Breast epithelium (tissue), 4 donors: Measurements from ENCODE around the gene IFNL4. TPM values are rescaled to one million over a fixed set of nuclear protein-coding genes. Genes with fewer than 3 reads are reported as not detected.

Source experiments
- DNase-seq, 2 donors: peaks; one replicate each; pipeline ENCODE4 v3.0.0-alpha.2; 2019; ENCODE audit warnings: low spot score in 2 of 2
- H3K27ac ChIP-seq, 2 donors: fragments of 200-600 bp; sonication (generic) in 1 of 2; one replicate each; pipeline ENCODE4 v1.5.1; 2016 to 2019; ENCODE audit warnings: mild to moderate bottlenecking in 1 of 2
- H3K27me3 ChIP-seq, 2 donors: fragments of 200-600 bp; sonication (generic) in 1 of 2; one replicate each; pipeline versions ENCODE4 v1.5.1 to v1.6.0; 2017 to 2019; ENCODE audit warnings: control low read depth in 1 of 2, mild to moderate bottlenecking in 1 of 2
- H3K36me3 ChIP-seq: fragments of 200-600 bp; one replicate; pipeline ENCODE4 v1.5.1; 2019
- H3K4me1 ChIP-seq, 2 donors: fragments of 200-600 bp; sonication (generic); one replicate each; pipeline ENCODE4 v1.5.1; 2016 to 2019; ENCODE audit warnings: control low read depth in 1 of 2
- H3K4me3 ChIP-seq, 3 donors: fragments of 200-600 bp; sonication (generic); 1 replicate in 2 of 3; 2 replicates in 1 of 3; pipeline ENCODE4 v1.5.1; 2016 to 2019; ENCODE audit warnings: mild to moderate bottlenecking in 3 of 3, moderate library complexity in 2 of 3
- H3K9me3 ChIP-seq, 2 donors: fragments of 200-600 bp; sonication (generic) in 1 of 2; one replicate each; pipeline ENCODE4 v1.5.1; 2016 to 2019; ENCODE audit warnings: control low read depth in 1 of 2
- POLR2A ChIP-seq: fragments of 450-650 bp; IDR thresholded peaks from one replicate; pipeline ENCODE4 v1.6.1; 2016; ENCODE audit warnings: antibody characterized with exemption, mild to moderate bottlenecking, moderate library complexity
- POLR2AphosphoS5 ChIP-seq, 3 donors: sonication (generic); formaldehyde crosslinking; IDR thresholded peaks; one replicate each; pipeline ENCODE4 v1.6.1; 2017; ENCODE audit warnings: antibody characterized with exemption in 3 of 3
- intact Hi-C: fragments of 100-400 bp; cut with DNase I; formaldehyde crosslinking; loops from one replicate; pipeline ENCODE4 v1.15.1; 2023; ENCODE audit warnings: low total_unique reads
- total RNA-seq, 3 donors: library from RNA; depleted of rRNA; stranded (reverse); fragments of >200 nt; gene quantifications; one replicate each; pipeline ENCODE4 v1.1.0, GENCODE V29; 2016
- TF ChIP-seq, protein P1 (sequence below), 3 donors: fragments of 450-650 bp; IDR thresholded peaks; one replicate each; pipeline ENCODE4 v1.5.1; 2016 to 2017; ENCODE audit warnings: antibody characterized with exemption in 3 of 3, mild to moderate bottlenecking in 3 of 3, moderate library complexity in 3 of 3

IFNL4 gene
- total RNA-seq, 3 donors from 2014 or later: not detected

DNA sequence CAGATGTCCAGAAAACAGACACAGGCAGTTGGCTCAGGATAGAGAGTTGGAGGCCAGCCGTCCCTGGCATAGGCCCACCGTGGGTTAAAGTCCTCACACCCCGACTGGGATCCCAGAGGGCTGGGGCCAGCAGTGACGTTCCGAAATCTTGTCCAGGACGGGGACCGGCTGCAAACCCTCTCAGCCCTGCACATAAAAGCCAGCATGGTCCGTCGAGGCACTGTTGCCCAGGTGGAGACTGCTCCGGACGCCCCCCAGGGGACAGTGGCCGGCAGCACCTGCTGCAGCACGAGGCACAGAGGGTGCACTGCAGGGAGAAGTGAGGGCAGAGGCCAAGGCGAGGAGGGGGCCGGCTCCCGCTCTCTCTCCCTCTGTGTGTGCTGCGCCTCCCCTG, 15.3 kb upstream of the IFNL4 start:
- intact Hi-C loops: no loop called here
- no peak for DNase-seq
- Histone ChIP-seq H3K27ac (no peak overlapping the region), H3K36me3 (no peaks in the 10 kb centered on the region), H3K9me3 (no peaks in the 10 kb centered on the region), H3K4me1 (no peaks in the 10 kb centered on the region), H3K4me3 (peak overlapping the region in 1 of 3 donors; percentile 35), H3K27me3 (peaks cover 4 to 46% of the 10 kb centered on the region in 2 donors)
- no peak for TF ChIP-seq POLR2A

DNA sequence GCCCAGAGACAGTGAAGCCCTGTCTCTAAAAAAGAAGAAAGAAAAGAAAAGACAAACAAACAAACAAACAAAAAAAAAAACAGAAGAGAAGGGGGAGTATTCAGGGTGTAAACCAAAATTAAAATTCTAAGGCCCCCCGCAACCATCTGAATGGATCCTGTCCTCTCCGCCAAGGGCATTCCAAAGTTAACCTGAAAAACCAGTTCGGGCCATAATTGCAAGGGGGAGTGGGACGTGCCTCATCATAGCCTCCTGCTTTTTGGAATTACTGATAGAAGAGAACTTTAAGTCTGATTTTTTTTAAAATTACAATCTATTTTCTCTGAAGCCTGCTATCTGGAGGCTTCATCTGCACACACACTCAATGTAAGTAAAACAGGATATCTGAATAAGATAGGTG, 13.8 kb upstream of the IFNL4 start:
- intact Hi-C loops: no loop called here
- H3K27me3 ChIP-seq: peaks cover 4 to 46% of the 10 kb centered on the region in 2 donors

DNA sequence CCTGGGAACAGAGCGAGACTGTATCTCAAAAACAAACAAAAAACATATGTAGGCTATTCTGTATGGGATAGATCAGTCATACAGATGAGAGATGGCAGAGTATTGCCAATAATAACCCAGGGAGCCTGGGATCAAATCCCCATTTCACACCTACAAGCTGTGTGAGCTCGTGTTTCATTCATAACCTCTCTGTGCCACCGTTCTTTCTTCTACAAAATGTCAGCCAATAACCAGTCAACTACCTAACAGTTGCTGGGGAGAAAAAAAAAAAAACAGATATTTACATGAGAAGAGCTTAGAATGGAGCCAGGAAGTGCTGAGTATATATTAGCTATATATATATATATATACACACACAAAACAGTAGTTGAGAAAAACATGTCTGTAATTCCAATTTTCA, 13.0 kb upstream of the IFNL4 start:
- no peaks in the 10 kb centered on the region for H3K4me1 ChIP-seq
- H3K36me3 ChIP-seq: no peaks in the 10 kb centered on the region
- H3K9me3 ChIP-seq: no peaks in the 10 kb centered on the region
- no peak overlapping the region for H3K4me3 ChIP-seq
- H3K27me3 ChIP-seq: peaks cover 4 to 46% of the 10 kb centered on the region in 2 donors
- no peak for DNase-seq
- H3K27ac ChIP-seq: no peak overlapping the region
- intact Hi-C loops: no loop called here
- TF ChIP-seq POLR2AphosphoS5 (IDR thresholded peaks at IDR 0.05) (no peak), POLR2A (no peak)
- TF ChIP-seq, protein P1, sequence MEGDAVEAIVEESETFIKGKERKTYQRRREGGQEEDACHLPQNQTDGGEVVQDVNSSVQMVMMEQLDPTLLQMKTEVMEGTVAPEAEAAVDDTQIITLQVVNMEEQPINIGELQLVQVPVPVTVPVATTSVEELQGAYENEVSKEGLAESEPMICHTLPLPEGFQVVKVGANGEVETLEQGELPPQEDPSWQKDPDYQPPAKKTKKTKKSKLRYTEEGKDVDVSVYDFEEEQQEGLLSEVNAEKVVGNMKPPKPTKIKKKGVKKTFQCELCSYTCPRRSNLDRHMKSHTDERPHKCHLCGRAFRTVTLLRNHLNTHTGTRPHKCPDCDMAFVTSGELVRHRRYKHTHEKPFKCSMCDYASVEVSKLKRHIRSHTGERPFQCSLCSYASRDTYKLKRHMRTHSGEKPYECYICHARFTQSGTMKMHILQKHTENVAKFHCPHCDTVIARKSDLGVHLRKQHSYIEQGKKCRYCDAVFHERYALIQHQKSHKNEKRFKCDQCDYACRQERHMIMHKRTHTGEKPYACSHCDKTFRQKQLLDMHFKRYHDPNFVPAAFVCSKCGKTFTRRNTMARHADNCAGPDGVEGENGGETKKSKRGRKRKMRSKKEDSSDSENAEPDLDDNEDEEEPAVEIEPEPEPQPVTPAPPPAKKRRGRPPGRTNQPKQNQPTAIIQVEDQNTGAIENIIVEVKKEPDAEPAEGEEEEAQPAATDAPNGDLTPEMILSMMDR (IDR thresholded peaks at IDR 0.05): no peak

More for the DNA sequence above, 13.8 kb upstream of the IFNL4 start:
- TF ChIP-seq, protein P1 (IDR thresholded peaks at IDR 0.05): no peak
- TF ChIP-seq POLR2A: no peak
- no peak for TF ChIP-seq POLR2AphosphoS5 (IDR thresholded peaks at IDR 0.05)
- Histone ChIP-seq H3K9me3 (no peaks in the 10 kb centered on the region), H3K27ac (no peak overlapping the region), H3K4me1 (no peaks in the 10 kb centered on the region), H3K4me3 (no peak overlapping the region), H3K36me3 (no peaks in the 10 kb centered on the region)
- DNase-seq: no peak

DNA sequence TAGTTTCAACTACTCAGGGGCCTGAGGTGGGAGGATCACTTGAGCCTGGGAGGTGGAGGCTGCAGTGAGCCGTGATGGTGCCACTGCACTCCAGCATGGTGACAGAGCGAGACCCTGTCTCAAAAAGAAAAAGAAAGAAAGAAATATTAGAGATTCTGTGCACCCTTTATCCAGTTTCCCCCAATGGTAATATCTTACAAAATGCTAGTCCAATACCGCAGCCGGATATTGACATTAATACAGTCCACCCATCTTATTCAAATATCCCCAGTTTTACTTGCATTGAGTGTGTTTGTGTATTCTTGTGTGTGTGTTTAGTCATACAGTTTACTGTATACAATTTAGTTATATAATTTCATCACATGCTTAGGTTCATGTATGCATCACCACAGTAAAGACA, 8.6 kb upstream of the IFNL4 start:
- Histone ChIP-seq H3K36me3 (no peaks in the 10 kb centered on the region), H3K4me3 (no peak overlapping the region), H3K27ac (no peak overlapping the region), H3K27me3 (peaks cover 0 to 15% of the 10 kb centered on the region in 2 donors), H3K4me1 (no peaks in the 10 kb centered on the region), H3K9me3 (no peaks in the 10 kb centered on the region)
- no peak for TF ChIP-seq POLR2AphosphoS5 (IDR thresholded peaks at IDR 0.05)
- TF ChIP-seq, protein P1 (IDR thresholded peaks at IDR 0.05): no peak
- TF ChIP-seq POLR2A: no peak
- DNase-seq: no peak
- intact Hi-C loops: no loop called here

DNA sequence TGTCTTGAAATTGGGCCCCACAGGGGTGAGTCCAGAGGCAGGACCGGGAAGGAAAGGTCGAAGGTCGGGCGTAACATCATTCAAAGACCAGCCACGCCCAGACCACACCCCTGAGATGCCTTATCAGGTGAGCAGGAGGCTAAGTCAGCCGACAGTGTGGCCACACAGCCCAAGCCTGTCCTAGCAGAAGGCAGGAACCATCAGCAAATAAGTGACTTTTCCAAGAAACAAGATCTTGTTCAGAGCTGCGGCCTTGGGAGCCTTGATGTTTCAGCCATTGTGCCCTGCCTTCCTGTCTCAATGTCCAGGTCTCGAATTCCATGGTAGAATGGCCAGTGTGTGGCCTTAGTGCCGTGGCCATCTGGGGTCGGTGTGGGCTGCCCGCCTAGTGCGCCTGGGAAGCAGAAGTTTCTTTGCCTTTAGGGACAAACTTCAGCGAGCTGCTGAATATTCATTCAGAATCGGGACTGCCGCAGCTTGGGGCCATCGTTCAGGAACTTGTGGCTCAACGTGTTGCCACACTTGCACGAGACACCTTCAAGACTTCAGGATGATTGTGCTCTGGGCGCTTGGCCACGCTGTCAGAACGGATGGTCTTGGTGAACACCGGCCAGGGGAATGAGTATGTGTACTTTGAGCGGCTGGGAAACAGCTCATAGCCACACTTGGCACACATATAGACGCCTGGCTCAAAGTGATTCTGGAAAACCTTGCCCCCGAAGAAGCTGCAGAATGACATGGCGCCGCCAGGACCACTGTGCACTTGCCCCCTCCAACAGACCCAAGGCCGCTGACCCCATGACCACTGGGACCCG, 6.1 kb upstream of the IFNL4 start:
- H3K27ac ChIP-seq: no peak overlapping the region
- intact Hi-C loops: no loop called here
- H3K4me3 ChIP-seq: no peak overlapping the region
- TF ChIP-seq, protein P1 (IDR thresholded peaks at IDR 0.05): no peak
- TF ChIP-seq POLR2A (no peak), POLR2AphosphoS5 (IDR thresholded peaks at IDR 0.05) (no peak)
- H3K27me3 ChIP-seq: no peaks in the 10 kb centered on the region
- no peak for DNase-seq
- H3K36me3 ChIP-seq: no peaks in the 10 kb centered on the region
- H3K9me3 ChIP-seq: no peaks in the 10 kb centered on the region
- no peaks in the 10 kb centered on the region for H3K4me1 ChIP-seq
